GM19467 (cell line): Measurements from ENCODE around the gene TPSB2.
"Not testable (repeated sequence)": the region's sequence is repeated elsewhere in the genome, so short reads cannot be mapped to it uniquely, and the experiment has no call there.

Experiments used
- ATAC-seq: cut with Tn5 transposase; IDR thresholded peaks from one replicate; pipeline ENCODE4 v1.9.1; 2021; ENCODE audit warnings: mild to moderate bottlenecking, moderate library complexity; ENCODE audit not compliant: unreplicated experiment

The TPSB2 gene

GRCh38 chr16:1230084-1230470 lies at the start of gene TPSB2:
TPSB2 (minus strand) TSS chr16:1230184; CDS start chr16:1229951, 233 bp downstream.
- ATAC-seq = not testable (repeated sequence)

GRCh38 chr16:1279081-1279944 lies 49.3 kb upstream of the TPSB2 start:
- ATAC-seq = no peak

GRCh38 chr16:1278477-1278876 lies 48.5 kb upstream of the TPSB2 start:
- no peak for ATAC-seq

GRCh38 chr16:1277617-1278282 lies 47.8 kb upstream of the TPSB2 start:
- no peak for ATAC-seq

- no peak for ATAC-seq
Observed at GRCh38 chr16:1277151-1277598, 47.2 kb upstream of the TPSB2 start.

GRCh38 chr16:1276580-1276878 lies 46.5 kb upstream of the TPSB2 start:
- no peak for ATAC-seq

GRCh38 chr16:1275791-1276579 lies 46.0 kb upstream of the TPSB2 start:
- ATAC-seq = no peak

GRCh38 chr16:1274767-1275166 lies 44.8 kb upstream of the TPSB2 start:
- no peak for ATAC-seq

- ATAC-seq = no peak
Observed at GRCh38 chr16:1273816-1274215, 43.8 kb upstream of the TPSB2 start.

- no peak for ATAC-seq
Observed at GRCh38 chr16:1272453-1273198, 42.6 kb upstream of the TPSB2 start.

GRCh38 chr16:1271724-1272413 lies 41.9 kb upstream of the TPSB2 start:
- not testable (repeated sequence) for ATAC-seq

GRCh38 chr16:1271380-1271723 lies 41.4 kb upstream of the TPSB2 start:
- no peak for ATAC-seq

- ATAC-seq = not testable (repeated sequence)
Observed at GRCh38 chr16:1269418-1269817, 39.4 kb upstream of the TPSB2 start.

- no peak for ATAC-seq
Observed at GRCh38 chr16:1265826-1266225, 35.8 kb upstream of the TPSB2 start.

- ATAC-seq = no peak
Observed at GRCh38 chr16:1265090-1265630, 35.2 kb upstream of the TPSB2 start.

GRCh38 chr16:1264345-1265089 lies 34.5 kb upstream of the TPSB2 start:
- ATAC-seq = no peak

GRCh38 chr16:1263591-1264344 lies 33.8 kb upstream of the TPSB2 start:
- ATAC-seq = no peak

GRCh38 chr16:1262846-1263221 lies 32.9 kb upstream of the TPSB2 start:
- ATAC-seq = no peak
